ACHN (cell line): ENCODE data around the gene MCCD1.
"Not testable (repeated sequence)": the region's sequence is repeated elsewhere in the genome, so short reads cannot be mapped to it uniquely, and the experiment has no call there.

Experiments
- DNase-seq: peaks from one replicate; pipeline ENCODE4 v3.0.0-alpha.2; 2015
- in situ Hi-C: cut with HindIII; loops from 2 replicates; pipeline ENCODE4 v1.10.0; 2017; ENCODE audit warnings: low sequenced_read_pairs, low pct_ligation_motif_present, low pct_unique_long_range_greater_than_20kb

The MCCD1 gene

GRCh38 chr6:31499648-31500047, 29.1 kb upstream of the MCCD1 start:
- DNase-seq, in situ Hi-C loops: not testable (repeated sequence)

- DNase-seq = no peak
- in situ Hi-C loops = no loop called here
These were observed 26.2 kb upstream of the MCCD1 start for GRCh38 chr6:31502586-31502985.

GRCh38 chr6:31509036-31509435, 19.7 kb upstream of the MCCD1 start:
- DNase-seq, in situ Hi-C loops: not testable (repeated sequence)

GRCh38 chr6:31510007-31510406, 18.8 kb upstream of the MCCD1 start:
- in situ Hi-C loops = no loop called here
- no peak for DNase-seq

- in situ Hi-C loops = no loop called here
- no peak for DNase-seq
These were observed 15.2 kb upstream of the MCCD1 start for GRCh38 chr6:31513456-31514165.

- DNase-seq = no peak
- in situ Hi-C loops = no loop called here
These were observed 6.9 kb upstream of the MCCD1 start for GRCh38 chr6:31521835-31522234.

- in situ Hi-C loops = no loop called here
- DNase-seq = no peak
These were observed 3.2 kb upstream of the MCCD1 start for GRCh38 chr6:31525553-31525931.

- no peak for DNase-seq
- in situ Hi-C loops = no loop called here
These were observed 2.7 kb upstream of the MCCD1 start for GRCh38 chr6:31525932-31526591.

GRCh38 chr6:31528307-31528777, 420 bp upstream of the MCCD1 start:
- DNase-seq = no peak
- in situ Hi-C loops = no loop called here

- in situ Hi-C loops = no loop called here
- DNase-seq = no peak
These were observed 778 bp downstream of the MCCD1 start for GRCh38 chr6:31529329-31530150.

- DNase-seq = no peak
- in situ Hi-C loops = no loop called here
These were observed 1.9 kb downstream of the MCCD1 start for GRCh38 chr6:31530659-31531058.

GRCh38 chr6:31531162-31531561, 2.4 kb downstream of the MCCD1 start:
- DNase-seq = no peak
- in situ Hi-C loops = no loop called here

GRCh38 chr6:31531771-31532643, 3.2 kb downstream of the MCCD1 start:
- in situ Hi-C loops = no loop called here

GRCh38 chr6:31532644-31533454, 4.1 kb downstream of the MCCD1 start:
- DNase-seq = no peak
- in situ Hi-C loops = no loop called here

More at GRCh38 chr6:31531771-31532643, 3.2 kb downstream of the MCCD1 start:
- DNase-seq = no peak

GRCh38 chr6:31533455-31533841, 4.7 kb downstream of the MCCD1 start:
- in situ Hi-C loops = no loop called here
- DNase-seq = no peak

GRCh38 chr6:31534011-31534410, 5.2 kb downstream of the MCCD1 start:
- no peak for DNase-seq
- in situ Hi-C loops = no loop called here

GRCh38 chr6:31534521-31535040, 5.8 kb downstream of the MCCD1 start:
- no peak for DNase-seq
- in situ Hi-C loops = no loop called here
